ENCODE measurements around the gene DHX57.
"Not testable (repeated sequence)": the region's sequence is repeated elsewhere in the genome, so short reads cannot be mapped to it uniquely, and the experiment has no call there.

The DHX57 gene

DNA sequence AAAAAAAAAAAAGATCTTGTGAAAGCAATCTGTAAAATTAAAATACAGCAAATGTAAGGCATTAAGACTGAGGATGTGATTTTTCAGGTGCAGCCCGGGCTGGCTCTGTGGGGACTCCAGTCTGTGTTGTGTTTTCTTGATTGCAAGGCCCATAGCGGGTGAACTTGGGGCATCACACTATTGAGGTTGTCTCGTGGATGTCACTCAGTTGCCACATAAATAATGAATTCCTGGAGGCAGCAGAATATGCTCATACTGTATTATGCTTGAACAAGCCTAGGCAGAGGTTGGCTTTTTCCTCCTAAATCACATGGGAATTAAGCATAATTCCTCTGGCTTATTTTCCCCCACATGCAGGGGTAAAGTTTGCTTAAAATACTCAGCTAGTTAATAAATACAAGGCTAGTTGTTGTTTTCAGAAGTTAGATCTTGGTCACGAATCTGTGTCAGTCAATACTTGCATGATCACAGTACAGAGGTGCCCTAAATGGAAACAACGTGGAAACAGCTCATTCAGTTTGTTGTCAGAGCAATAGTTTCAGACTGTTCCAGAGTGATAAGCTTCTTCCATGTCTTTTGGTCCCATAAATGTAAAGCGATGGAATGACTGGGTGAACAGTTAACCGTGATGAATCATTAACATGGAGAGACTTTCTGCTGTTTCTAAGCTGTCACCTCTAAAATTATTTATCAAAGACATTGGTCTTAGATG, 81.3 kb downstream of the DHX57 start:
- no peak overlapping the region for H3K4me3 ChIP-seq (ENCODE audit: low read length)

DNA sequence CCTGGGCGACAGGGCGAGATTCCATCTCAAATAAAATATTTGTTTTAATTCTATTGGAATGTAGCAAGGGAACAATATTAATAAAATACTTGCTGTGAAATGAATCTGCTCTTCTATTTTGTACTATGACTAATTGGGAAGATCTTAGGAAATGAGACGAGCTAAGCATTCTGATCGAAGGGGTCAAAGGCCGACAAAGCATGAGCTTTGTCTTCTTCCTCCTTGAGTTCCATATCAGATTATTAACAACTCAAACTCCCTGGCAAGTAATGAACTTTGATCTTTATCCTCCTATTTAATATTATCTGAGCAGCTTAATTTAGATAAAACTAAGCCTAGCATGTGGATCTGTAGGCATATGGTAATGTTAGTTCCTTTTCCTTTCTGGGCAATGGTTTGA, 82.2 kb downstream of the DHX57 start:
- TF ChIP-seq EZH2phosphoT487 (IDR thresholded peaks at IDR 0.05; ENCODE audit: low read length) (no peak), CTCF (IDR thresholded peaks at IDR 0.05; ENCODE audit: low read length) (no peak), EZH2 (optimal IDR thresholded peaks at IDR 0.05; ENCODE audit: low read depth, low read length) (no peak)
- Histone ChIP-seq H2AFZ (ENCODE audit: low read length) (no peak overlapping the region), H3K4me2 (ENCODE audit: low read depth, low read length) (no peak overlapping the region), H3K79me2 (ENCODE audit: low read length) (no peaks in the 10 kb centered on the region), H3K9ac (ENCODE audit: low read length) (no peak overlapping the region), H3K36me3 (replicated peaks; ENCODE audit: insufficient read depth, low read length) (no peaks in the 10 kb centered on the region), H3K4me3 (ENCODE audit: low read length) (no peak overlapping the region), H3K27ac (ENCODE audit: low read length) (no peak overlapping the region), H3K9me2 (replicated peaks; ENCODE audit: insufficient read depth, low read length) (no peaks in the 10 kb centered on the region), H3K9me3 (replicated peaks; ENCODE audit: insufficient read depth, low read length) (no peaks in the 10 kb centered on the region), H3K4me1 (ENCODE audit: low read length) (no peaks in the 10 kb centered on the region), H4K20me1 (ENCODE audit: insufficient read depth, low read length) (no peaks in the 10 kb centered on the region), H3K27me3 (replicated peaks; ENCODE audit: insufficient read depth, low read length) (no peaks in the 10 kb centered on the region), H3F3A (ENCODE audit: insufficient read depth, low read length) (no peaks in the 10 kb centered on the region)
- DNase-seq: no peak

More for the DNA sequence above, 81.3 kb downstream of the DHX57 start:
- Histone ChIP-seq H3K4me1 (ENCODE audit: low read length) (no peaks in the 10 kb centered on the region), H3K9me2 (replicated peaks; ENCODE audit: insufficient read depth, low read length) (no peaks in the 10 kb centered on the region), H4K20me1 (ENCODE audit: insufficient read depth, low read length) (no peaks in the 10 kb centered on the region), H2AFZ (ENCODE audit: low read length) (no peak overlapping the region), H3F3A (ENCODE audit: insufficient read depth, low read length) (no peaks in the 10 kb centered on the region), H3K9ac (ENCODE audit: low read length) (no peak overlapping the region), H3K9me3 (replicated peaks; ENCODE audit: insufficient read depth, low read length) (no peaks in the 10 kb centered on the region), H3K36me3 (replicated peaks; ENCODE audit: insufficient read depth, low read length) (no peaks in the 10 kb centered on the region), H3K79me2 (ENCODE audit: low read length) (no peaks in the 10 kb centered on the region), H3K4me2 (ENCODE audit: low read depth, low read length) (no peak overlapping the region), H3K27me3 (replicated peaks; ENCODE audit: insufficient read depth, low read length) (no peaks in the 10 kb centered on the region), H3K27ac (ENCODE audit: low read length) (no peak overlapping the region)
- DNase-seq: no peak
- TF ChIP-seq EZH2 (optimal IDR thresholded peaks at IDR 0.05; ENCODE audit: low read depth, low read length) (no peak), EZH2phosphoT487 (IDR thresholded peaks at IDR 0.05; ENCODE audit: low read length) (no peak), CTCF (IDR thresholded peaks at IDR 0.05; ENCODE audit: low read length) (no peak)

DNA sequence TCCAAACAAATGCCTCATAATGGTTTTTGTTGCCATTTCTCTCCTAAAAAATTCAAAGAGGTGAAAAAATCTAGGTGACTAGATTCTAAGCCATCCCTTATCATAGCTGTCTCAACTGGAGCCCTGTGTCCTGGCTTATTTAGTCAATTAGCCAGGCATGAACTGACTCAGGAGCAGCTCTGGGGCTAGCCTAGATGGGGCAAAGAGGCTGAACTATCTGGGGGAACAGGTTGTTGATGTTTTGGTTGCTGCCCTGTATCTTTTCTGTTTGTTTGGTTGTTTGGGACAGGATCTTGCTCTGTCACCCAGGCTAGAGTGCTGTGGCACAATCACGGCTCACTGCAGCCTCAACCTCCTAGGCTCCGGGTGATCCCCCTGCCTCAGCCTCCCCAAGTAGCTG, 83.0 kb downstream of the DHX57 start:
- Histone ChIP-seq H2AFZ (ENCODE audit: low read length) (no peak overlapping the region), H4K20me1 (ENCODE audit: insufficient read depth, low read length) (no peaks in the 10 kb centered on the region), H3K27ac (ENCODE audit: low read length) (no peak overlapping the region), H3K4me3 (ENCODE audit: low read length) (no peak overlapping the region), H3K36me3 (replicated peaks; ENCODE audit: insufficient read depth, low read length) (no peaks in the 10 kb centered on the region), H3K4me1 (ENCODE audit: low read length) (no peaks in the 10 kb centered on the region), H3K4me2 (ENCODE audit: low read depth, low read length) (no peak overlapping the region), H3F3A (ENCODE audit: insufficient read depth, low read length) (no peaks in the 10 kb centered on the region), H3K9me2 (replicated peaks; ENCODE audit: insufficient read depth, low read length) (no peaks in the 10 kb centered on the region), H3K27me3 (replicated peaks; ENCODE audit: insufficient read depth, low read length) (no peaks in the 10 kb centered on the region), H3K79me2 (ENCODE audit: low read length) (no peaks in the 10 kb centered on the region), H3K9ac (ENCODE audit: low read length) (no peak overlapping the region), H3K9me3 (replicated peaks; ENCODE audit: insufficient read depth, low read length) (no peaks in the 10 kb centered on the region)
- TF ChIP-seq EZH2 (optimal IDR thresholded peaks at IDR 0.05; ENCODE audit: low read depth, low read length) (no peak), CTCF (IDR thresholded peaks at IDR 0.05; ENCODE audit: low read length) (no peak), EZH2phosphoT487 (IDR thresholded peaks at IDR 0.05; ENCODE audit: low read length) (no peak)
- no peak for DNase-seq

- not testable (repeated sequence) for H3K4me3 ChIP-seq (ENCODE audit: low read length); H3K27ac ChIP-seq (ENCODE audit: low read length); H3K9me2 ChIP-seq (replicated peaks; ENCODE audit: insufficient read depth, low read length); H3K36me3 ChIP-seq (replicated peaks; ENCODE audit: insufficient read depth, low read length); H3K79me2 ChIP-seq (ENCODE audit: low read length); H3K9me3 ChIP-seq (replicated peaks; ENCODE audit: insufficient read depth, low read length); H4K20me1 ChIP-seq (ENCODE audit: insufficient read depth, low read length); H3K4me2 ChIP-seq (ENCODE audit: low read depth, low read length); H2AFZ ChIP-seq (ENCODE audit: low read length); DNase-seq; H3K9ac ChIP-seq (ENCODE audit: low read length); H3K27me3 ChIP-seq (replicated peaks; ENCODE audit: insufficient read depth, low read length); H3F3A ChIP-seq (ENCODE audit: insufficient read depth, low read length); H3K4me1 ChIP-seq (ENCODE audit: low read length)
Measured at GRCh38 chr2:38792321-38792720, 83.4 kb downstream of the DHX57 start.

Data from MM.1S (cell line).